SK-N-SH treated with all-trans-retinoic acid at 6 μM for 48 hours (cell line): ENCODE measurements around the gene GOLGA8J.

Source experiments
- ARNTL ChIP-seq: fragments of 450-650 bp; formaldehyde crosslinking; IDR thresholded peaks from 2 replicates; pipeline ENCODE4 v1.5.0; 2020; ENCODE audit warnings: low read depth, mild to moderate bottlenecking, moderate library complexity, borderline replicate concordance
- BACH2 ChIP-seq: fragments of 250-450 bp; sonication (Bioruptor Pico); IDR thresholded peaks from 2 replicates; pipeline ENCODE4 v1.9.0; 2021; ENCODE audit warnings: mild to moderate bottlenecking, borderline replicate concordance
- CREB5 ChIP-seq: fragments of 250-450 bp; sonication (Bioruptor Pico); IDR thresholded peaks from 2 replicates; pipeline ENCODE4 v1.5.1; 2020; ENCODE audit warnings: low read depth, mild to moderate bottlenecking, moderate library complexity
- ESRRG ChIP-seq: fragments of 250-450 bp; sonication (Bioruptor Pico); IDR thresholded peaks from 2 replicates; pipeline ENCODE4 v1.6.1; 2021; ENCODE audit warnings: mild to moderate bottlenecking
- ISL1 ChIP-seq: fragments of 250-450 bp; sonication (Bioruptor Pico); IDR thresholded peaks from 2 replicates; pipeline ENCODE4 v2.1.2; 2022; ENCODE audit warnings: mild to moderate bottlenecking, moderate library complexity
- POU6F1 ChIP-seq: fragments of 250-450 bp; sonication (Bioruptor Pico); IDR thresholded peaks from 2 replicates; pipeline ENCODE4 v1.8.0; 2021; ENCODE audit warnings: low read depth, mild to moderate bottlenecking, moderate library complexity, borderline replicate concordance
- TCF4 ChIP-seq: fragments of 250-450 bp; sonication (Bioruptor Pico); IDR thresholded peaks from 2 replicates; pipeline ENCODE4 v1.8.0; 2021; ENCODE audit warnings: mild to moderate bottlenecking, moderate library complexity, borderline replicate concordance
- TSHZ2 ChIP-seq: fragments of 250-450 bp; sonication (Bioruptor Pico); IDR thresholded peaks from 2 replicates; pipeline ENCODE4 v1.5.0; 2020; ENCODE audit warnings: mild to moderate bottlenecking, moderate library complexity
- ZFP3 ChIP-seq: fragments of 250-450 bp; sonication (Bioruptor Pico); IDR thresholded peaks from 2 replicates; pipeline ENCODE4 v1.5.0; 2020; ENCODE audit warnings: mild to moderate bottlenecking, moderate library complexity
- ZNF565 ChIP-seq: fragments of 450-650 bp; formaldehyde crosslinking; conservative IDR thresholded peaks from 2 replicates; pipeline ENCODE4 v1.5.0; 2020; ENCODE audit warnings: low read depth, mild to moderate bottlenecking, moderate library complexity
- ZNF8 ChIP-seq: fragments of 450-650 bp; formaldehyde crosslinking; IDR thresholded peaks from 2 replicates; pipeline ENCODE4 v1.5.0; 2020; ENCODE audit warnings: mild to moderate bottlenecking, moderate library complexity
- TF ChIP-seq, protein P1 (sequence below): fragments of 250-450 bp; sonication (Bioruptor Pico); IDR thresholded peaks from 2 replicates; pipeline ENCODE4 v1.8.0; 2020; ENCODE audit warnings: mild to moderate bottlenecking, moderate library complexity, borderline replicate concordance

DNA sequence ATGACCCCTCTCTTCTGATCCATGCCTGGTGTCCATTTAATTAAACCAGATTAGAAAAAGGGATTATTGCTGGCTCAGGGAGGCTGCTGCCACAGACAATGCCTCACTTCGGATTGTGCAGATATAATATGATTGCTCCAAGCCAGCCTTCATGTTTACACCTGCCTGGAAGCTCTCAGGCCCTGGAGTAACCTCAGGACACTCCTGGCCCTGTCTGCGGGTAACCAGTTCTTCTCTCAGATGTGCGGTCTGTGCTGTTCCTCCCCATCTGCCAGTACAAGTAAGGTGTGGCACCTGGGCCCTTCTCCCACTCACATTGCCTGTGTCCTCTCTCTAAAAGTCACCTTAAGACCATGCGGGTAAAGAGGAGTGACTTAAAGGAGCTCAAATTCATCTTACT, 8.8 kb upstream of the GOLGA8J start:
- TF ChIP-seq ARNTL: no peak
- TF ChIP-seq ZFP3 (CRISPR knock-in tag): no peak
- TF ChIP-seq ISL1 (CRISPR knock-in tag): no peak
- no peak for TF ChIP-seq ZNF8 (CRISPR knock-in tag)
- TF ChIP-seq, protein P1, sequence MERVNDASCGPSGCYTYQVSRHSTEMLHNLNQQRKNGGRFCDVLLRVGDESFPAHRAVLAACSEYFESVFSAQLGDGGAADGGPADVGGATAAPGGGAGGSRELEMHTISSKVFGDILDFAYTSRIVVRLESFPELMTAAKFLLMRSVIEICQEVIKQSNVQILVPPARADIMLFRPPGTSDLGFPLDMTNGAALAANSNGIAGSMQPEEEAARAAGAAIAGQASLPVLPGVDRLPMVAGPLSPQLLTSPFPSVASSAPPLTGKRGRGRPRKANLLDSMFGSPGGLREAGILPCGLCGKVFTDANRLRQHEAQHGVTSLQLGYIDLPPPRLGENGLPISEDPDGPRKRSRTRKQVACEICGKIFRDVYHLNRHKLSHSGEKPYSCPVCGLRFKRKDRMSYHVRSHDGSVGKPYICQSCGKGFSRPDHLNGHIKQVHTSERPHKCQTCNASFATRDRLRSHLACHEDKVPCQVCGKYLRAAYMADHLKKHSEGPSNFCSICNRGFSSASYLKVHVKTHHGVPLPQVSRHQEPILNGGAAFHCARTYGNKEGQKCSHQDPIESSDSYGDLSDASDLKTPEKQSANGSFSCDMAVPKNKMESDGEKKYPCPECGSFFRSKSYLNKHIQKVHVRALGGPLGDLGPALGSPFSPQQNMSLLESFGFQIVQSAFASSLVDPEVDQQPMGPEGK (CRISPR knock-in tag): no peak
- no peak for TF ChIP-seq TCF4 (CRISPR knock-in tag)
- no peak for TF ChIP-seq CREB5
- TF ChIP-seq ESRRG (CRISPR knock-in tag): no peak
- no peak for TF ChIP-seq ZNF565 (CRISPR knock-in tag)
- no peak for TF ChIP-seq BACH2
- no peak for TF ChIP-seq POU6F1 (CRISPR knock-in tag)
- TF ChIP-seq TSHZ2 (CRISPR knock-in tag): no peak
